ENCODE data around the gene RBM42. TPM values are rescaled to one million over a fixed set of nuclear protein-coding genes. Genes with fewer than 3 reads are reported as not detected.

The RBM42 gene
- total and polyA plus RNA-seq, 2 experiments from 2014 or later = 74.7 to 82.5 TPM

- H3F3A ChIP-seq (ENCODE audit: insufficient read depth) = no peaks in the 10 kb centered on the region
- no peak for DNase-seq
- in situ Hi-C loops (cut with MboI) = no loop called here
Measured at GRCh38 chr19:35609851-35610353, 18.9 kb upstream of the RBM42 start.

GRCh38 chr19:35612224-35612558, 16.6 kb upstream of the RBM42 start:
- WGBS, 2 experiments (ENCODE audit: low coverage in 1 of 2, low lambda C conversion rate in 2 of 2, missing lambda C conversion rate in 2 of 2) = 7 to 24% methylated on average over 9 of the region's 9 CpGs
- H2AFZ ChIP-seq = peak overlapping the region; percentile 99
- no peak overlapping the region for H3K27ac ChIP-seq
- no peaks in the 10 kb centered on the region for H3K27me3 ChIP-seq (replicated peaks; ENCODE audit: insufficient read depth)
- no peaks in the 10 kb centered on the region for H3K9me3 ChIP-seq (ENCODE audit: low read depth)
- peak overlapping the region; percentile 90 for H3K4me3 ChIP-seq
- peak overlapping the region; percentile 88 for H3K4me2 ChIP-seq (ENCODE audit: unreplicated experiment)
- H3K4me1 ChIP-seq (ENCODE audit: insufficient read depth) = no peaks in the 10 kb centered on the region
- DNase-seq = no peak
- no peaks in the 10 kb centered on the region for H4K20me1 ChIP-seq (ENCODE audit: insufficient read depth)
- H3K9ac ChIP-seq = peak overlapping the region; percentile 87
- H3K79me2 ChIP-seq (ENCODE audit: insufficient read depth) = no peaks in the 10 kb centered on the region
- H3K36me3 ChIP-seq (ENCODE audit: low read depth) = no peaks in the 10 kb centered on the region
- TF ChIP-seq EZH2phosphoT487 (IDR thresholded peaks at IDR 0.05; ENCODE audit: insufficient read depth, low read depth) (no peak), EZH2 (IDR thresholded peaks at IDR 0.05; ENCODE audit: insufficient read depth, poor library complexity, severe bottlenecking) (no peak)
- H3F3A ChIP-seq (ENCODE audit: insufficient read depth) = no peaks in the 10 kb centered on the region
- in situ Hi-C loops (cut with MboI) = no loop called here
- H3K9me2 ChIP-seq (ENCODE audit: insufficient read depth) = no peaks in the 10 kb centered on the region

More at GRCh38 chr19:35609851-35610353, 18.9 kb upstream of the RBM42 start:
- Histone ChIP-seq H3K4me2 (ENCODE audit: unreplicated experiment) (no peak overlapping the region), H4K20me1 (ENCODE audit: insufficient read depth) (no peaks in the 10 kb centered on the region), H3K4me1 (ENCODE audit: insufficient read depth) (no peaks in the 10 kb centered on the region), H3K27ac (no peak overlapping the region), H3K79me2 (ENCODE audit: insufficient read depth) (no peaks in the 10 kb centered on the region), H3K9ac (no peak overlapping the region), H3K9me2 (ENCODE audit: insufficient read depth) (no peaks in the 10 kb centered on the region), H2AFZ (no peak overlapping the region), H3K9me3 (ENCODE audit: low read depth) (no peaks in the 10 kb centered on the region), H3K4me3 (no peak overlapping the region), H3K36me3 (ENCODE audit: low read depth) (no peaks in the 10 kb centered on the region), H3K27me3 (replicated peaks; ENCODE audit: insufficient read depth) (no peaks in the 10 kb centered on the region)
- TF ChIP-seq EZH2 (IDR thresholded peaks at IDR 0.05; ENCODE audit: insufficient read depth, poor library complexity, severe bottlenecking) = no peak
- TF ChIP-seq EZH2phosphoT487 (IDR thresholded peaks at IDR 0.05; ENCODE audit: insufficient read depth, low read depth) = no peak
- 65 to 67% methylated on average over 6 of the region's 6 CpGs for WGBS, 2 experiments (ENCODE audit: low coverage in 1 of 2, low lambda C conversion rate in 2 of 2, missing lambda C conversion rate in 2 of 2)

GRCh38 chr19:35612559-35613321, 16.1 kb upstream of the RBM42 start, which contains the start of gene HAUS5:
Gene HAUS5, plus strand, starts transcription at chr19:35612735. Its CDS starts 60 bp downstream, at chr19:35612795.
- Histone ChIP-seq H3F3A (ENCODE audit: insufficient read depth) (no peaks in the 10 kb centered on the region), H3K9ac (peak within 1 kb of the TSS; percentile 87), H3K79me2 (ENCODE audit: insufficient read depth) (no peaks in the 10 kb centered on the region), H3K4me1 (ENCODE audit: insufficient read depth) (no peaks in the 10 kb centered on the region), H3K9me2 (ENCODE audit: insufficient read depth) (no peaks in the 10 kb centered on the region), H3K4me2 (ENCODE audit: unreplicated experiment) (peak within 1 kb of the TSS; percentile 88), H3K27ac (no peak within 1 kb of the TSS), H3K27me3 (replicated peaks; ENCODE audit: insufficient read depth) (no peaks in the 10 kb centered on the region), H4K20me1 (ENCODE audit: insufficient read depth) (no peaks in the 10 kb centered on the region), H3K9me3 (ENCODE audit: low read depth) (no peaks in the 10 kb centered on the region), H2AFZ (peak within 1 kb of the TSS; percentile 99), H3K36me3 (ENCODE audit: low read depth) (no peaks in the 10 kb centered on the region), H3K4me3 (peak within 1 kb of the TSS; percentile 90)
- TF ChIP-seq EZH2phosphoT487 (IDR thresholded peaks at IDR 0.05; ENCODE audit: insufficient read depth, low read depth) (no peak), EZH2 (IDR thresholded peaks at IDR 0.05; ENCODE audit: insufficient read depth, poor library complexity, severe bottlenecking) (no peak)
- in situ Hi-C loops (cut with MboI) = no loop called here
- WGBS, 2 experiments (ENCODE audit: low coverage in 1 of 2, low lambda C conversion rate in 2 of 2, missing lambda C conversion rate in 2 of 2) = 1% methylated on average over 47 of the region's 47 CpGs
- peak; percentile 93 for DNase-seq

- H3K27ac ChIP-seq = no peak overlapping the region
- H3K4me2 ChIP-seq (ENCODE audit: unreplicated experiment) = no peak overlapping the region
- WGBS, 2 experiments (ENCODE audit: low coverage in 1 of 2, low lambda C conversion rate in 2 of 2, missing lambda C conversion rate in 2 of 2) = 52 to 71% methylated on average over 1 of the region's 1 CpG
- H3K27me3 ChIP-seq (replicated peaks; ENCODE audit: insufficient read depth) = no peaks in the 10 kb centered on the region
- no peaks in the 10 kb centered on the region for H4K20me1 ChIP-seq (ENCODE audit: insufficient read depth)
- no peaks in the 10 kb centered on the region for H3K9me3 ChIP-seq (ENCODE audit: low read depth)
- H3K79me2 ChIP-seq (ENCODE audit: insufficient read depth) = no peaks in the 10 kb centered on the region
- DNase-seq = no peak
- H3K36me3 ChIP-seq (ENCODE audit: low read depth) = no peaks in the 10 kb centered on the region
- no peak overlapping the region for H3K9ac ChIP-seq
- no peaks in the 10 kb centered on the region for H3K9me2 ChIP-seq (ENCODE audit: insufficient read depth)
- in situ Hi-C loops (cut with MboI) = no loop called here
- no peak for TF ChIP-seq EZH2phosphoT487 (IDR thresholded peaks at IDR 0.05; ENCODE audit: insufficient read depth, low read depth)
- no peaks in the 10 kb centered on the region for H3K4me1 ChIP-seq (ENCODE audit: insufficient read depth)
- H3K4me3 ChIP-seq = no peak overlapping the region
- no peaks in the 10 kb centered on the region for H3F3A ChIP-seq (ENCODE audit: insufficient read depth)
- no peak overlapping the region for H2AFZ ChIP-seq
Measured at GRCh38 chr19:35613574-35613973, 15.3 kb upstream of the RBM42 start.
